Effector memory CD4-positive, alpha-beta T cell (primary cell): ENCODE measurements around the gene CFAP54.

Experiments used
- DNase-seq, 3 donors: peaks; one replicate each; pipeline ENCODE4 v3.0.0-alpha.2; 2020
- H3K27ac ChIP-seq: 2 replicates; pipeline ENCODE4 v1.7.0; 2013; ENCODE audit warnings: mild to moderate bottlenecking, low read length, moderate library complexity; ENCODE audit not compliant: insufficient read depth, poor library complexity, severe bottlenecking
- H3K27me3 ChIP-seq: replicated peaks from 2 replicates; pipeline ENCODE4 v1.7.0; 2013; ENCODE audit warnings: mild to moderate bottlenecking, low read length; ENCODE audit not compliant: insufficient read depth, control insufficient read depth, poor library complexity, severe bottlenecking
- H3K36me3 ChIP-seq: 2 replicates; pipeline ENCODE4 v1.7.0; 2013; ENCODE audit warnings: mild to moderate bottlenecking, low read length, moderate library complexity; ENCODE audit not compliant: control insufficient read depth, insufficient read depth
- H3K4me1 ChIP-seq: 2 replicates; pipeline ENCODE4 v1.7.0; 2013; ENCODE audit warnings: low read length, mild to moderate bottlenecking; ENCODE audit not compliant: control insufficient read depth, insufficient read depth, poor library complexity, severe bottlenecking
- H3K4me3 ChIP-seq: 2 replicates; pipeline ENCODE4 v1.7.0; 2013; ENCODE audit warnings: low read length, low read depth, mild to moderate bottlenecking; ENCODE audit not compliant: insufficient read depth, poor library complexity, severe bottlenecking
- H3K9me3 ChIP-seq: 2 replicates; pipeline ENCODE4 v1.7.0; 2013; ENCODE audit warnings: mild to moderate bottlenecking, low read length, moderate library complexity; ENCODE audit not compliant: control insufficient read depth

Gene CFAP54

DNA sequence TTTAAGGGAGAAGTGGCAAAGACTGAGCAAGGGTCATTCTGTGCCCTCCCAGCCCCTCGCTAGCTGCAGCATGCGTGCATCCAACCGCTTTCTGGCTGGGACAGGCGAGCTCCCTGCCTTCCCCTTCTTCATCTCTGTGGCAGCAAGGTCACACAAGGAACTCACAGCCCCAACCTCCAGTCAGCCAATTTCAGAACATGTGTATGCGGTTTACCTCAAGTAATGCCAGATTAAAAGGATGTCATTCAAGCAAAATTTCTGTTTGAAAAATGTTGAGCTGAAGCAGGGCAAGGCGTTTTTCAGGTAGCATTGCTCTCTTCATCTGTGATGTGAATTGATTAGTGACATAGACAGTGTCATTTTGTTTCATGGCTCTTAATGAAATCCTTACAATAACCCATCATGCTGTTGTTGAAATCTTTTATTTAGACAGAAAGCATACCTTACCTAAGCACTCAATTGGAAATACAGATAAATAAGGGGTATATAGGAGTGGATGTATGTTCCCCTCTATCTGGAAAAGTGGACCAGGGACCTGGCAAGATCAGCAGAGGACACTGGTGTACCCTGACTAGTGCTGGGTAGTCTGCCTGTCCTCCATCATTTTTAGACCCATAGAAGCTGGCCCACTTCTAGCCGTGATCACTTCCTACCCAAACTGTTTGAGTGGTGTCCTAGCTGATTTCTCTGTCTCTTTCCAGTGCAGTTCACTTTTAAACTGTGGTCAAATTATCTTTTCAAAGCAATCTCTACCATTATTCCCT lies 334.9 kb downstream of the CFAP54 start:
- no peaks in the 10 kb centered on the region for H3K27me3 ChIP-seq
- H3K27ac ChIP-seq, result no peak overlapping the region
- H3K4me3 ChIP-seq, result no peak overlapping the region
- H3K9me3 ChIP-seq, result no peaks in the 10 kb centered on the region
- no peaks in the 10 kb centered on the region for H3K36me3 ChIP-seq
- no peak for DNase-seq
- H3K4me1 ChIP-seq, result no peaks in the 10 kb centered on the region

DNA sequence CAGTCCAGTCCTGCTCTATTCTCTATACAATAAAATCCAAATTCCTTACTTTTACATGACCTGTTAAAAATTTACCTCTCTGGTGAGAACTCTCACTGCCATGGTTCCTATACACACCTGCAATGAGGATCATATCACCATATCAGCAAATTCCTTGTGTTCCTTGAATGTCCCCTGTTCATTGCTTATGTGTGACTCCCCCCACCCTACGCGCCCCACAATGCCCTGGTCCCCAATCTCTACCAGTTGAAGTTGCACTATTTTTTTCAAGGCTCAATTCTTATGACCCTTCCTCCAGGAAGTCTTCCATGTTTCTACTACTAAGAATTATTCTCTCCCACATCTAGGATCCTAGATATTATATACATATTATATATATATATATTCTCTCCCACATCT lies 335.5 kb downstream of the CFAP54 start:
- H3K4me3 ChIP-seq, result no peak overlapping the region
- no peaks in the 10 kb centered on the region for H3K36me3 ChIP-seq
- H3K27ac ChIP-seq, result no peak overlapping the region
- no peaks in the 10 kb centered on the region for H3K4me1 ChIP-seq
- H3K9me3 ChIP-seq, result no peaks in the 10 kb centered on the region
- H3K27me3 ChIP-seq, result no peaks in the 10 kb centered on the region
- no peak for DNase-seq

DNA sequence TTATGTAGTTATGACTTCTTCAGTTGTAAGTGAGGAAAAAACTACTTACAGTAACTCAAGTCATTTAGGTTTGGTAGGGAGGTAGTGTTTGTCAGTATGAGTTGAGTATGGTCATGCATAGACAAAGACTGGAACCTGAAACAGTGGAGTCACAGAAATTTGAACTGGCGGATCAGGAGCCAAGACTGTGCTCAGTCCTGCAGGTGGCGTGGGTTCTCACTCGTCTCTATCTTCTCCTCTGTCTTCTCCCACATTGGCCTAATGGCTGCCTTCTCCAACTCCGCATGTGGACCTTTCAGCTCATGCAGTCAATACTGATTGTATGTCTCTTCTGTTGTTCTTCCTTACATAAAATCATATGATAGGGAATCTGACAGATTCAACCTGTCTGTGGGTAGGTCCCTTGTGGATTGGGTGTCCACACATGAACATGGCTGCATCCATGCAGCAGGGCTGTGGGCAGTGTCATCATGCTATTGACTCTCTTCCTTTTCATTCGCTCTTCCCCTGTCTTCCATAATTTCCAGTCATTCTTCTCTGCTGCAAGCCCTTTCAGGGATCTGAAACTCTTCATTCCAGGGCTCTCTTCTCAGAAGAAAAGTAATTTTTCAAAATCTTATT lies 338.9 kb downstream of the CFAP54 start:
- Histone ChIP-seq H3K4me3 (no peak overlapping the region), H3K27me3 (no peaks in the 10 kb centered on the region), H3K36me3 (no peaks in the 10 kb centered on the region), H3K4me1 (no peaks in the 10 kb centered on the region), H3K9me3 (no peaks in the 10 kb centered on the region), H3K27ac (no peak overlapping the region)
- no peak for DNase-seq

DNA sequence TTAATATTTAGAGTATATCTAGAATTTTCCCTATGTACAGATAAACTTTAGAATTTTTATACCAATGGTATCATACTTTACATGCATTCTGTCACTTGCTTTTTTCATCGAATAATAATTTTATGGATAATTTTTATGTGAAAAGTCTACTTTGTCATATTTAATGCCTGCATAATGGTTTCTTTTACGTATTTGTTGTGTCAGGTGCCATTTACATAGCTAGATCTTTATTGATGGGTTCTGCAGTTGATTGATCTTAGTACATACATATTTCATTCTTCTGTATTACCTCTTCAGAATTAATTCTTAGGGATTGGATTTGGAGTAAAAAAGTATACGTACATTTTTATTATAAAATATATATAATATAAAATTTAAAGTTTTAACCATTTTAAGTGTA lies 340.0 kb downstream of the CFAP54 start:
- Histone ChIP-seq H3K27ac (no peak overlapping the region), H3K4me1 (no peaks in the 10 kb centered on the region), H3K36me3 (no peaks in the 10 kb centered on the region)

DNA sequence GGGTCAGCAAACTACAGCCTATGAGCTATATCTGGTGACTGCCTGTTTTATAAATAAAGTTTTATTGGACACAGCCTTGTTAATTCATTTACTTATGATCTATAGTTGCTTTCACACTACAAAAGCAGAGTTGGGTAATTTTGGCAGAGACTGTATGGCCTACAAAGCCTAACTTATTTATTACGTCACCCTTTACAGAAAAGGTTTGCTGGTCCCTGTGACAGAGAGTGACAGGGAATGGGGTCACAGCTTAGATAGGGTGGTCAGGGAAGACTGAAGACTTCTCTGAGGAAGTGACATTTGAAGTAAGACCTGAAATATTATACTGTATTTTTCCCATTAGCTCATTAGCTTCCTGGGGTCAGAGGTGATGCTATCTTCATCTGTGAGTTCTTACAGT lies 342.0 kb downstream of the CFAP54 start:
- H3K27me3 ChIP-seq, result no peaks in the 10 kb centered on the region

More for the DNA sequence above, 340.0 kb downstream of the CFAP54 start:
- Histone ChIP-seq H3K27me3 (no peaks in the 10 kb centered on the region), H3K9me3 (no peaks in the 10 kb centered on the region), H3K4me3 (no peak overlapping the region)
- no peak for DNase-seq

DNA sequence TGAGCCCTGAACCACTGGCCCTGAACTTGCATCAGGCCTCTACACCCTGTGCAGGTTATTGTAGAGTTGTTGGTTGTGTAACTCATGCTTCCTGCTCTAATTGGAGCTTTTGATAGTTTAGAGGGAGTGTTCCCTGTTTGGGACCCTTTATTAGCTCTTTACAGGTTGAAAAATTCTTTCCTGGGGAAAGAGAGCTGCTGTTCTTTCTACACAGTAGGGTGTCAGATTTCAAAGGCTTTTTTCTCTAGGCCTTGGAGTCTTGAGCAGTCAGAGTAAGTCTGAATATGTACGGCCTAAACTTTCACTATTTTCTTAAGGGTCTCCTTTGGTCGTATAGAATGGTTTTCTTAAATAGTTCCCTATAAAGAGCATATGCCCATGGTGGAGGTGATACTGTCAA lies 356.9 kb downstream of the CFAP54 start:
- no peak for DNase-seq
- Histone ChIP-seq H3K4me3 (no peak overlapping the region), H3K36me3 (no peaks in the 10 kb centered on the region), H3K27me3 (no peaks in the 10 kb centered on the region), H3K9me3 (no peaks in the 10 kb centered on the region), H3K27ac (no peak overlapping the region), H3K4me1 (no peaks in the 10 kb centered on the region)

More for the DNA sequence above, 342.0 kb downstream of the CFAP54 start:
- DNase-seq, result no peak
- Histone ChIP-seq H3K4me3 (no peak overlapping the region), H3K9me3 (no peaks in the 10 kb centered on the region), H3K27ac (no peak overlapping the region), H3K36me3 (no peaks in the 10 kb centered on the region), H3K4me1 (no peaks in the 10 kb centered on the region)

DNA sequence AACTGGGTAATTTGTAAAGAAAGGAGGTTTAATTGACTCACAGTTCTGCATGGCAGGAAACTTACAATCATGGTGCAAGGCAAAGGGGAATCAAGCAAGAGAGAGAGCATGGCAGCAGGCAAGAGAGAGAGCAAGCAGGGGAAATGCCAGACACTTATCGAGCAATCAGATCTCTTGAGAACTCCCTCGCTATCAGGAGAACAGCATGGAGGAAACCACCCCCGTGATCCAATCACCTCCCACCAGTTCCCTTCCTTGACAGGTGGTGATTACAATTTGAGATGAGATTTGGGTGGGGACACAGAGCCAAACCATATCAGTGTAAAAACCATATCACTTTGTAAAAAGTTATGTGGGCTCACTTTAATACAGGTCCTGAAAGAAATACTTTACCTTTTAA lies 361.3 kb downstream of the CFAP54 start:
- Histone ChIP-seq H3K4me3 (no peak overlapping the region), H3K4me1 (no peaks in the 10 kb centered on the region), H3K27me3 (no peaks in the 10 kb centered on the region), H3K9me3 (no peaks in the 10 kb centered on the region), H3K36me3 (no peaks in the 10 kb centered on the region), H3K27ac (no peak overlapping the region)
- DNase-seq, result no peak

DNA sequence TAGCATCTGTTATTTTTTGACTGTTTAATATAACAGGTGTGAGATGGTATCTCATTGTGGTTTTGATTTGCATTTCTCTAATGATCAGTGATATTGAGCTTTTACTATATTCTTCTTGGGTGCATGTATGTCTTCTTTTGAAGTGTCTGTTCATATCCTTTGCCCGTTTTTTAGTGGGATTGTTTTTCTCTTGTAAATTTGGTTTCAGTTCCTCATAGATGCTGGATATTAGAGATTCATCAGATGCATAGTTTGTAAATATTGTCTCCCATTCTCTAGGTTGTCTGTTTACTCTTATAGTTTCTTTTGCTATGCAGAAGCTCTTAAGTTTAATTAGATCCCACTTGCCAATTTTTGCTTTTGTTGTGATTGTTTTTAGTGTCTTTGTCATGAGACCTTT lies 368.8 kb downstream of the CFAP54 start:
- H3K4me3 ChIP-seq, result no peak overlapping the region
- DNase-seq, result no peak
- no peaks in the 10 kb centered on the region for H3K27me3 ChIP-seq
- H3K9me3 ChIP-seq, result no peaks in the 10 kb centered on the region
- no peaks in the 10 kb centered on the region for H3K36me3 ChIP-seq
- H3K27ac ChIP-seq, result no peak overlapping the region
- no peaks in the 10 kb centered on the region for H3K4me1 ChIP-seq

DNA sequence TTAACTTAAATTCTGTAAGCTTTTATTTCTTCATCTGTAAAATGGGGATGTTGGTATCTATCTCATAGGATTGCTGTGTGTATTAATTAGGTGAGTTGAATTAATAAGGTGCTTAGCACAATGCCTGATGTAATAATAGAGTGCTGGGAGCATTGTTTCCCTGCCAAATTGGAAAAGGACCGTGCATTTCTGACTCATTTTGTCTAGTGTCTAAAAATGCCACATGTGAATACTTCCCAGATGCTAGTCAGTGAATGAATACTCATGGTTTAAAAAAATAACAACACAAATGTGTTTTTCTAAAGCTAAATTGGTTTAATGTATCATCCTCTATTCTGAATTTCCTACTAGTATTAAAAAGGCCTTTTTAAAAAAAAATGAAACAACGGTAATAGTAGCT lies 372.3 kb downstream of the CFAP54 start:
- H3K4me3 ChIP-seq, result no peak overlapping the region
- H3K4me1 ChIP-seq, result no peaks in the 10 kb centered on the region
- no peak overlapping the region for H3K27ac ChIP-seq
- H3K36me3 ChIP-seq, result no peaks in the 10 kb centered on the region
- H3K27me3 ChIP-seq, result no peaks in the 10 kb centered on the region
- no peak for DNase-seq
- no peaks in the 10 kb centered on the region for H3K9me3 ChIP-seq

DNA sequence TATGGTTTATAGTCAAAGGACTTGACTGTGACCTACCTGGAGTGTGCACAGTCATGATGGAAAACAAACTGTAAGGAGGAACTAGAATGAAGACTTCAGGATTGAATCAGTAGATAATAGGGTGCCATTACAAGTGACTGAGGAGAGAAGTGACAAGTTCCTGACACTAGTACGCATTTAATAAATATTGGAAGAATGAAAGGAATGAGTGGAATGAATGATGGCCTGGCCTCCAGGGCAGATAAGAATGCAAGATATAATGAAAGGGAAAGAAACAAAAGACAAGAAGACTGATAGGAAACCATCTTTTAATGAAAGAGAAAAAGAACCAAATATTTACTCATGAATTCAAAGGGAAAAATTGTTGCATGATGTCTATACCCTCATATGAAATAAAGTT lies 372.9 kb downstream of the CFAP54 start:
- no peaks in the 10 kb centered on the region for H3K9me3 ChIP-seq
- no peak overlapping the region for H3K4me3 ChIP-seq
- no peaks in the 10 kb centered on the region for H3K27me3 ChIP-seq
- no peaks in the 10 kb centered on the region for H3K36me3 ChIP-seq
- no peak overlapping the region for H3K27ac ChIP-seq
- H3K4me1 ChIP-seq, result no peaks in the 10 kb centered on the region
- DNase-seq, result no peak
